Sciatic nerve (tissue), 2 donors: ENCODE measurements around the gene SYT6. TPM values are rescaled to one million over a fixed set of nuclear protein-coding genes. Genes with fewer than 3 reads are reported as not detected.
A peak's percentile ranks its signal among the peaks of the same experiment; 100 is the strongest.

ENCODE experiments used
- ATAC-seq: fragments of 200-7000 bp; cut with Tn5 transposase; one replicate; pipeline ENCODE4 v1.9.1; 2020; ENCODE audit warnings: mild to moderate bottlenecking, moderate library complexity
- DNase-seq: peaks from one replicate; pipeline ENCODE4 v3.0.0-alpha.2; 2020; ENCODE audit warnings: low spot score
- intact Hi-C: fragments of 100-400 bp; cut with DNase I; formaldehyde crosslinking; loops from one replicate; pipeline ENCODE4 v1.14.2; 2022
- total RNA-seq: library from RNA; stranded (reverse); fragmentation: NEBNext Ultra II Directional; extraction: Animal tissue kit (Norgen Biotek cat#: 25700); gene quantifications from one replicate; pipeline ENCODE4 v1.2.1, GENCODE V29; 2021
- donor health status: DM: no; HTN: no; CAD: no.
- donor health status: DM: no; HTN: no; CAD: no.

SYT6 gene
- total RNA-seq, 1 donor from 2014 or later = 0.40 TPM

DNA sequence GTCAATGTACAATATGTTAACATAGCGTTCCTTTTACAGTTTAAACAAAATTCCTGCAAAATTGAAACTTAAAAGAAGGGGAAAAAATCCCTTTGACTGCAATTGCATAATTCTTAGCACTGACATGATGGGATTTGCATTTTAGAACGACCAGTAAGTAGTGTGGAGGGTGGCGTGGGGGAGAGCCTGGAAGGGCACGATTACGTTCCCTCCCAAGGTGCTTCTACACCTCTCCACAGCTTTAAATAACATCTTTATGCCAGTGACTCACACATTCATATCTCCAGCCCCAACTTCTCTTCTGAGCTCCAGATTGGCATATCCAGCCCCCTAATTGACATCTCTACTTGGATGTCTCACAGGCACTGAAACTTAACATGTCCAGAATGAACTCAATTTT lies 110.1 kb downstream of the SYT6 start:
- intact Hi-C loops = no loop called here
- ATAC-seq = no peak
- DNase-seq = no peak

DNA sequence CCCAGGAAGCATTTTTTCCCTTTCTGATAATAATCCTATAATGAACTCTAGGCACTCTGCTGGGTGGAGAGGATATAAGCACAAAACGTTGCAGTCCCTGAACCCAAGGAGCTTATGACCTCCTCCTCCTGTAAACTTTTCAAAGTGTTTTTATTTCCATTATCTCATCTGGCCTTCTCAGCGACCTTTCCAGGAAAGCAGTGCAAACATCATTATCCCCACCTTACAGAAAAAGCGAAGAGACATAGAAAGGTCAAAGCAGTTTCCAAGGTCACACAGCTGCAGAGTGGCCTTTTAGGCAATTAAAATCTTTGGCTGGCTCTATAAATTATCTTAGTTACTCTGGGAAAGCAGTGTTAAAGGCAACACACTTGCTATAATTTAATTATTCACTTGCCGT lies 110.6 kb downstream of the SYT6 start:
- intact Hi-C loops = no loop called here
- DNase-seq (no peak), ATAC-seq (peak; percentile 59)

DNA sequence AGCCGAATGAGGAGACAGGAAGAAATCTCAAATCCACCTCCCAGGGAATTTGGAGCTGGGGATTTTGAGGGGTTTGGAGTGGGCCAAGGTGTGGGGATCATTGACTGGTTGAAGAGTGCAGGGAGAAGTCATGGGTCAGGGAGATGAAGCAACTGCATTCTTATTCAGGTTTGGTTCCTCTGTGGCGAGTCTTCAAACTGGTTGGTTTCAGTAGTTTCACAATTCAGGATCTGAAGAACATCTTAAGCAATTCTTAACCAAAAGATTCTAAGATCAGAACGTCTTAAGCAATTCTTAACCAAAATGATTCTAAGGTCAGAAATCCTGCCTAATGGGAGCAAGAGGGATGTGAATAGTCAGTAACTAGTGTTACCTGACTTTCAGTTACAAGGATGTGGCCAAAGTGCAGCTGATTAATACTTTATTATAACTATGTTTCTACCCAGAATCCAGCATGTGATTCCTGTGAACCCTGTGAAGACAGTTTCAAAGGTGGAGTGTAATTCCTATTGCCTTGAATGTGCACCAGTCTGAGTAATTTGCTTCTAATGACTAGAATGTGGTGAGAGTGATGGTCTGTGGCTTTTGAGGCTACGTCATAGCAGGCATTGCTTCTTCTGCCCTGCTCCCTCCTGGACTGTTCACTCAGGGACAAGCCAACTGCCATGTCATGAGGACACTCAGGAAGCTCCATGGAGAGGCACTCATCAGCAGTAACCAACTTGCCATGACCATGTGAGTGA lies 113.2 kb downstream of the SYT6 start:
- ATAC-seq = peak; percentile 84
- no peak for DNase-seq
- intact Hi-C loops = no loop called here

Other genes with a start within 250 kb of the SYT6 start
- gene AP4B1, start 249.1 kb downstream of the SYT6 start, total RNA-seq = 21.2 TPM
- 5.3 TPM for gene DCLRE1B, start 248.5 kb downstream of the SYT6 start, total RNA-seq
- 91.2 TPM for gene HIPK1, start 224.5 kb downstream of the SYT6 start, total RNA-seq
- 46.0 TPM for gene OLFML3, start 174.4 kb downstream of the SYT6 start, total RNA-seq